ENCODE results near the gene TLL2.

TLL2 gene

DNA sequence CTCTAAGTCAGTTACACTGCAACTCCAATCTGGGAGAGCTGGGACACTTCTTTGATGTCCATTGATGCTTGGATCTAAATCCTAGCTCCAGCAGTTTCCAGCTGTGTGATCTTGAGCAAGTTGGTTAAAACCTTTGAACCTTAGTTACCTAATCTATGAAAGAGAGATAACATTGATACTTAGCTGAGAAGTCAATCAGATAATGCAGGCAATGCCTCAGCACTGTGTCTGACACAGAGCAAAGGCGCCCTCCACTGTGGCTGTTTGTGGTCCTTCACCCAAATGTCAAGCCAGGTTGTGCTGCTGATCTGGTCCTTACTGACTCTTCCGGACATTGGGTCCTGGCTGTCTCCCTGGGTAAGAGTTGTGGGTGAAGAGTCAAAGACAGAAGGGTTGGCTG lies 189.3 kb downstream of the TLL2 start:
- no peak for DNase-seq (ENCODE audit: low read depth in 3 of 3)

- no peak for DNase-seq (ENCODE audit: low read depth in 3 of 3)
These were observed 191.5 kb downstream of the TLL2 start for GRCh38 chr10:96322275-96322674.

DNA sequence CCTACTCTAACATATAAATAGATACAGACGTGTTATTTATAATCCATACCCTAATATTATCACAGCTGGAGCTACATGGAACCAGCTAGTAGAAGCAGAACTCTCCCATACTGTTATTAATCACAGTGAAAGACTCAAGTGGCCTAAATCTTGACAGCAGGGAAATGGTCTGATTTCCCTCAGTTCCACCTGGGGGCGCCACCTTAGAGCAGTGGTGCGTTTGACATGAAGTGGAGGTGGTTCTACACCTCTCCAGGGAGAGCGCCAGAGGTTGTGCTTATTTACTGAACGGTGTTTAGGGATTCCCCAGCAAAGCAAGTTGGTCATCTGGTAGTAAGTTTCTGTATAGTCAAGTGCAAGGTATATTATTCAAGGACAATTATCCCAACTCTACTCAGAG lies 191.9 kb downstream of the TLL2 start:
- DNase-seq (ENCODE audit: low read depth in 3 of 3): no peak

DNA sequence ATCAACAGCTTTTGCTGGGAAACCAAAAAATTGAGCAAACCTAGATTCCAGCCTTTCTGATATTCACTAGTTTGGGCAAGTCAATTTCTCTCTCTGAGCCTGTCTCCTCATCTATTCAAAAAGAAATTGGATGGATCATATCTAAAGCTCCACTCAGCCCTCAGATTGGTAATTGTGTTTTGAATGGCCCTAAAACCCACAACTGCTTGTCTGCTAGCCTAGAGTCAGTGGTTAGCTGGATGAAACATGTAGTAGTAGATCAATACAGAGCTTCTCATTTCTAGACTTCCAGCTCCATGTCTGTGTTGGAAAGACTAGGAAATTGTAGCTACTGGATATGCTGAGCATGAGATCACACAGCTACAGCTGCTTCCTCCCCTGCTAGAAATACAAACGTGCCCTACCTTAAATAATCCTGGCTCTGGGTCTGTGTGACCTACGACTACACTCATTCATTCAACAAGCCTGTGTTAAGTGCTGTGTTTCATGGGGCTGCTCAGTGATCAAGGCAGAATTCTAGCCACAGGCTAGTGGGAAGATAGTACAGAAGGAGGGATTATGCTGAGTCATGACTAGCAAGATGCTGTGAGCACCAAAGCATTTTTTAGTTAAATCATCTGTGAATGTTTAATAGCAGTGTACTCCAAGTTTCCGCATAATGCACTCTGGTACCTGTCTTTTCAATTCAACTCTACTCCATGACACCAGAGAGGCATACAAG lies 193.8 kb downstream of the TLL2 start:
- no peak for DNase-seq (ENCODE audit: low read depth in 3 of 3)

DNA sequence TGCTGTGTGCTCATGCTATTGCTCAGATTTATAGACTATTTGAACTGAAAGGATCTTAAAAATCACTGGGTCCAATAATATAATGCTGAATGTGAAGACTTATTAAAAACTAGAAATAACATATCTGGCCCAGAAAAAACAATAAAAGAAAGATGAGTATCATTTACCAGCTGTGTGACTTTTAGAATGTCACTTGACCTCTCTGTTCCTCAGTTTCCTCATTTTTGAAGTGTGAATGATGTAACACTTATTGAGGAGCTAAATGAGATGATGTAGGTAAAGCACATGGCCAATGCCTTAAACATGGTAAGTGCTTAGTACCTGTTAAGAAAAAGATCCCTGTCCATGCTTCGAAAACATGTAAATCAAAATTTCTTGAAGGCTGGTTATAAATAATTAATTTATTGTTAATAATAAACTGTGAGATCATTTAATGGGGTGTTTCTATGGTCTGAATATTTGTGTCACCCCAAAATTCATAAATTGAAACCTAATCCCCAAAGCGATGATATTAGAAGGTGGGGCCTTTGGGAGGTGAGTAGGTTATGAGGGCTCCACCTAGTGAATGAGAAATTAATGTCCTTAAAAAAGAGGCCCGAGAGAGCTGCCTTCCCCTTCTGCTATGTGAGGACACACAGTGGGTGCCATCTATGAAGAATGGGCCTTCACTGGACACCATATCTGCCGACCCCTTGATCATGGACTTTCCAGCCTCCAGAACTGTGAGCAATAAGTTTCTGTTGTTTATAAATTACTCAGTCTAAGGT lies 196.5 kb downstream of the TLL2 start:
- no peak for DNase-seq (ENCODE audit: low read depth in 3 of 3)

Measured in stimulated activated CD4-positive, alpha-beta T cell treated with anti-CD3 and anti-CD28 coated beads, TNF-alpha, amount 100 ng/mL, for 24 hours (primary cell).